HG03457 (cell line): ENCODE measurements around the gene ZNF536.

Source experiments
- ATAC-seq: cut with Tn5 transposase; IDR thresholded peaks from one replicate; pipeline ENCODE4 v1.9.1; 2021; ENCODE audit warnings: moderate number of reproducible peaks; ENCODE audit not compliant: unreplicated experiment

ZNF536 gene

GRCh38 chr19:30552593-30552992 is 180.4 kb downstream of the ZNF536 start:
- ATAC-seq = no peak

- ATAC-seq = no peak
Observed at GRCh38 chr19:30555075-30555790, 183.0 kb downstream of the ZNF536 start.

GRCh38 chr19:30555791-30556110 is 183.6 kb downstream of the ZNF536 start:
- ATAC-seq = no peak

GRCh38 chr19:30556230-30556711 is 184.1 kb downstream of the ZNF536 start:
- ATAC-seq = no peak

- ATAC-seq = no peak
Observed at GRCh38 chr19:30557212-30557611, 185.0 kb downstream of the ZNF536 start.

GRCh38 chr19:30557927-30558557 is 185.9 kb downstream of the ZNF536 start:
- no peak for ATAC-seq

GRCh38 chr19:30558793-30559192 is 186.6 kb downstream of the ZNF536 start:
- no peak for ATAC-seq

GRCh38 chr19:30559446-30559845 is 187.3 kb downstream of the ZNF536 start:
- no peak for ATAC-seq

- no peak for ATAC-seq
Observed at GRCh38 chr19:30562981-30563380, 190.8 kb downstream of the ZNF536 start.

- no peak for ATAC-seq
Observed at GRCh38 chr19:30563691-30564090, 191.5 kb downstream of the ZNF536 start.

GRCh38 chr19:30564551-30565011 is 192.4 kb downstream of the ZNF536 start:
- no peak for ATAC-seq

GRCh38 chr19:30565636-30566035 is 193.5 kb downstream of the ZNF536 start:
- no peak for ATAC-seq

GRCh38 chr19:30566681-30567420 is 194.7 kb downstream of the ZNF536 start:
- ATAC-seq = no peak

GRCh38 chr19:30567536-30568232 is 195.5 kb downstream of the ZNF536 start:
- no peak for ATAC-seq

- ATAC-seq = no peak
Observed at GRCh38 chr19:30570194-30570593, 198.0 kb downstream of the ZNF536 start.

- ATAC-seq = no peak
Observed at GRCh38 chr19:30577551-30578105, 205.4 kb downstream of the ZNF536 start.

- no peak for ATAC-seq
Observed at GRCh38 chr19:30579419-30579818, 207.2 kb downstream of the ZNF536 start.

- ATAC-seq = no peak
Observed at GRCh38 chr19:30580673-30581072, 208.5 kb downstream of the ZNF536 start.

- ATAC-seq = no peak
Observed at GRCh38 chr19:30584090-30584489, 211.9 kb downstream of the ZNF536 start.

- ATAC-seq = no peak
Observed at GRCh38 chr19:30587869-30588268, 215.7 kb downstream of the ZNF536 start.
